Activated CD8-positive, alpha-beta T cell treated with anti-CD3 and anti-CD28 coated beads for 36 hours (primary cell): ENCODE data around the gene SLC39A9. TPM values are rescaled to one million over a fixed set of nuclear protein-coding genes. Genes with fewer than 3 reads are reported as not detected.

Source experiments
- ATAC-seq: fragments of 200-7000 bp; cut with Tn5 transposase; one replicate; pipeline ENCODE4 v1.10.0; 2021; ENCODE audit warnings: mild to moderate bottlenecking, moderate library complexity
- CTCF ChIA-PET: fragments of 350-600 bp; sonication (Branson Sonifier 250); formaldehyde crosslinking; loops from one replicate; lab custom pipeline; 2021; ENCODE audit warnings: antibody characterized with exemption; lab: Charles Lee
- POLR2A ChIA-PET: fragments of 350-600 bp; sonication (Branson Sonifier 250); formaldehyde crosslinking; loops from one replicate; lab custom pipeline; 2021; ENCODE audit warnings: antibody characterized with exemption; lab: Charles Lee
- DNase-seq: peaks from one replicate; pipeline ENCODE4 v3.0.0-alpha.2; 2020
- H3K27ac Mint-ChIP-seq: one replicate; pipeline ENCODE4 v1.8.0; 2021; ENCODE audit warnings: mild to moderate bottlenecking, mixed read lengths
- H3K27me3 Mint-ChIP-seq: one replicate; pipeline ENCODE4 v1.8.0; 2021; ENCODE audit warnings: mixed read lengths
- H3K36me3 Mint-ChIP-seq: one replicate; pipeline ENCODE4 v1.8.0; 2021; ENCODE audit warnings: low read depth, mixed read lengths
- H3K4me1 Mint-ChIP-seq: one replicate; pipeline ENCODE4 v1.8.0; 2021; ENCODE audit warnings: low read depth, mixed read lengths
- H3K4me3 Mint-ChIP-seq: one replicate; pipeline ENCODE4 v1.8.0; 2021; ENCODE audit warnings: mild to moderate bottlenecking, moderate library complexity, mixed read lengths
- H3K9me3 Mint-ChIP-seq: one replicate; pipeline ENCODE4 v1.8.0; 2021; ENCODE audit warnings: mixed read lengths
- intact Hi-C: fragments of 100-400 bp; cut with micrococcal nuclease; formaldehyde crosslinking; loops from one replicate; pipeline ENCODE4 v1.10.0; 2022
- total RNA-seq, 2 experiments: library from RNA; stranded (reverse); gene quantifications; one replicate each; pipeline ENCODE4 v1.2.3, GENCODE V29; 2021
- TF ChIP-seq, protein P1 (sequence below): fragments of 200-600 bp; IDR thresholded peaks from one replicate; pipeline ENCODE4 v1.8.0; 2022; ENCODE audit warnings: antibody characterized with exemption, mild to moderate bottlenecking

Gene SLC39A9
- total RNA-seq, 2 experiments from 2014 or later: 39.2 to 41.3 TPM

DNA sequence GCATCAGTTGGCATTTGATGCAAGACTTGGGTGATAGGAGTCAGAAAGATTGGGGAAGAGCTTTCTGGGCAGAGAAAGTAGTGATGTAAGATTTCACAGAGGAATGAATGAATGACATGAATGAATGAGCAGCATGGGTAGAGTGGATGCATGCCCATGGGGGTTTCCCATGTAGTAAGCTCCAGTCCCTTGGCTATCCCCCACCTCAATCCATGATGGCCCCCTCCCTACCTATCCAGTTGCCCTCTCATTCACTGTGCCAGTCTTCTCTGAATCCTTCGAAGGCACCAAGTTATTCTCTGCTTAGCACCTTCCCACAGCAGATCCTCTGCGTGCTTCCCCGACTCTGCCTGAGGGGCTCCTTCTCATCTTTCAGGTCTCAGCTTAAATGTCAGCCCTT lies 32.4 kb upstream of the SLC39A9 start:
- TF ChIP-seq, protein P1, sequence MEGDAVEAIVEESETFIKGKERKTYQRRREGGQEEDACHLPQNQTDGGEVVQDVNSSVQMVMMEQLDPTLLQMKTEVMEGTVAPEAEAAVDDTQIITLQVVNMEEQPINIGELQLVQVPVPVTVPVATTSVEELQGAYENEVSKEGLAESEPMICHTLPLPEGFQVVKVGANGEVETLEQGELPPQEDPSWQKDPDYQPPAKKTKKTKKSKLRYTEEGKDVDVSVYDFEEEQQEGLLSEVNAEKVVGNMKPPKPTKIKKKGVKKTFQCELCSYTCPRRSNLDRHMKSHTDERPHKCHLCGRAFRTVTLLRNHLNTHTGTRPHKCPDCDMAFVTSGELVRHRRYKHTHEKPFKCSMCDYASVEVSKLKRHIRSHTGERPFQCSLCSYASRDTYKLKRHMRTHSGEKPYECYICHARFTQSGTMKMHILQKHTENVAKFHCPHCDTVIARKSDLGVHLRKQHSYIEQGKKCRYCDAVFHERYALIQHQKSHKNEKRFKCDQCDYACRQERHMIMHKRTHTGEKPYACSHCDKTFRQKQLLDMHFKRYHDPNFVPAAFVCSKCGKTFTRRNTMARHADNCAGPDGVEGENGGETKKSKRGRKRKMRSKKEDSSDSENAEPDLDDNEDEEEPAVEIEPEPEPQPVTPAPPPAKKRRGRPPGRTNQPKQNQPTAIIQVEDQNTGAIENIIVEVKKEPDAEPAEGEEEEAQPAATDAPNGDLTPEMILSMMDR: no peak
- ATAC-seq: no peak
- no peak for DNase-seq
- H3K36me3 Mint-ChIP-seq: no peaks in the 10 kb centered on the region
- no peak overlapping the region for H3K27ac Mint-ChIP-seq
- ChIA-PET CTCF (interaction anchor here (0.9 kb wide), 1 partner anchor 9 kb away, joined by 4 read pairs; no protein-coding TSS in a partner anchor), POLR2A (interaction anchor here (1.3 to 1.7 kb wide), 2 partner anchors 11 to 32 kb away, joined by 4 read pairs; partner anchors contain the start of genes ERH and SLC39A9)
- no peaks in the 10 kb centered on the region for H3K27me3 Mint-ChIP-seq
- no peak overlapping the region for H3K4me3 Mint-ChIP-seq
- H3K9me3 Mint-ChIP-seq: no peaks in the 10 kb centered on the region
- intact Hi-C loops: no loop called here
- peaks cover 2% of the 10 kb centered on the region for H3K4me1 Mint-ChIP-seq

DNA sequence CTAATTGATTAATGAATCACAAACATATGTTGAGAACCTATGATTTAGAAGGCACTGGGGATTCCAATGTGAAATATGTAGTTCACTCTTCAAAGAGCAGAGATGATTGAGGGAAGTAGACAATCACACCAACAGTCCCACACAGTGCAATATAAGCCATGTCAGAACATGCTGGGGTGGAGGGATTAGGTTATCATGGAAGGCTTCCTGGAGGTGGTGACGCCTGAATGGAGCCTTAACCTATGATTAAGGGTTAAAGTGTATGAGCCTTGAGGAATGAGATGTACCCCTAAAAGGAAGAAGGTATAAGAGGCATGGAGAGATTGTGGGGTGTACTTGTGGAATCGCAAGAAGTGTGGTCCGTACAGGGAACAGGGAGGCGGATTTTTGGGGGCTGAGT lies 31.7 kb upstream of the SLC39A9 start:
- DNase-seq (no peak), ATAC-seq (no peak)
- Mint-ChIP-seq H3K36me3 (no peaks in the 10 kb centered on the region), H3K4me1 (no peaks in the 10 kb centered on the region), H3K27ac (peak overlapping the region; percentile 8), H3K27me3 (no peaks in the 10 kb centered on the region), H3K9me3 (no peaks in the 10 kb centered on the region), H3K4me3 (no peak overlapping the region)
- TF ChIP-seq, protein P1: no peak
- ChIA-PET CTCF (interaction anchor here (0.9 kb wide), 1 partner anchor 9 kb away, joined by 4 read pairs; no protein-coding TSS in a partner anchor), POLR2A (no interaction called here)
- intact Hi-C loops: no loop called here

DNA sequence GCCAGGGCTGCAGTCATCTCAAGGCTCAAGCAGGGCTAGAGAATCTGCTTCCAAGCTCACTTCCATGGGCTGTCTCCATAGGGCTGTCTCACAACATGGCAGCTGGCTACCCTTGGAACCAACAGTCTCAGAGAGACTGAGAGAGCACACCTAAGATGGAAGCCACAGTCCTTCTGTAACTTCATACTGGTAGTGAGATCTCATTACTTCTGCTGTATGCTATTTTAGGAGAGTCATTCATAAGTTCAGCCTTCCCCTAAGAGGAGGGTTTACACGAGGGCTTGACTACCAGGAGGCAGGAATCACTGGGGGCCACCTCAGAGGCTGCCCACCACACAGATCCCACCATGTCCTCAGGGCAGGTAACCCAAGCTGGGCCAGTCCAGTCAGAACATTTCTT lies 30.1 kb upstream of the SLC39A9 start:
- H3K9me3 Mint-ChIP-seq: no peaks in the 10 kb centered on the region
- POLR2A ChIA-PET: interaction anchor here (1.6 kb wide), 1 partner anchor 30 kb away, joined by 7 read pairs; the partner anchor contains the start of genes ERH and SLC39A9

DNA sequence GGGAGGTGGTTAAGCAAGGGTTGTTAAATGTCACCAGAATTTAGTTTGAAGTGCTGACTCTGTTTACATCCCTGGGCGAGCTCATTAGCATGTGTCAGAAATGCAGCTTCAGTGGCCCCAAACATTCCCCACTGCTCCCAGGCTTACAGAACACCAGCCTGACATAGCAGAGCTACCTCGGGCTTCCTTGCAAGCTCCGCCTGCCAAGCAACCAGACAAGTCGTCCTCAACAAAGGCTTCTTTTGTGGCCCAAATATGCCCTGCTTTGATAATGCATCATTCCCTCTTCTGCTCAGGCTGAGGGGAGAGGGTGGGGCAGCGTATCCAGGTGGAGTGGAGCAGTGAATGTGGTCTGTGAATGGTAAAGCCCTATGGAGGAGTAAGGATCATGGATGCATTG lies 28.4 kb upstream of the SLC39A9 start:
- ChIA-PET POLR2A (no interaction called here), CTCF (interaction anchor here (1.6 to 2.5 kb wide), 2 partner anchors 9 to 90 kb away, joined by 4 to 7 read pairs; no protein-coding TSS in a partner anchor)
- TF ChIP-seq, protein P1: no peak
- intact Hi-C loops: no loop called here
- Mint-ChIP-seq H3K4me3 (no peak overlapping the region), H3K36me3 (peaks cover 15% of the 10 kb centered on the region), H3K9me3 (no peaks in the 10 kb centered on the region), H3K4me1 (peaks cover 20% of the 10 kb centered on the region), H3K27ac (no peak overlapping the region), H3K27me3 (no peaks in the 10 kb centered on the region)
- DNase-seq (no peak), ATAC-seq (no peak)

More for the DNA sequence above, 30.1 kb upstream of the SLC39A9 start:
- Mint-ChIP-seq H3K36me3 (peaks cover 10% of the 10 kb centered on the region), H3K4me1 (peaks cover 8% of the 10 kb centered on the region), H3K4me3 (no peak overlapping the region), H3K27ac (no peak overlapping the region), H3K27me3 (no peaks in the 10 kb centered on the region)
- intact Hi-C loops: no loop called here
- no peak for DNase-seq
- CTCF ChIA-PET: interaction anchor here (2.5 kb wide), 1 partner anchor 91 kb away, joined by 7 read pairs; no protein-coding TSS in a partner anchor
- TF ChIP-seq, protein P1: no peak
- no peak for ATAC-seq

DNA sequence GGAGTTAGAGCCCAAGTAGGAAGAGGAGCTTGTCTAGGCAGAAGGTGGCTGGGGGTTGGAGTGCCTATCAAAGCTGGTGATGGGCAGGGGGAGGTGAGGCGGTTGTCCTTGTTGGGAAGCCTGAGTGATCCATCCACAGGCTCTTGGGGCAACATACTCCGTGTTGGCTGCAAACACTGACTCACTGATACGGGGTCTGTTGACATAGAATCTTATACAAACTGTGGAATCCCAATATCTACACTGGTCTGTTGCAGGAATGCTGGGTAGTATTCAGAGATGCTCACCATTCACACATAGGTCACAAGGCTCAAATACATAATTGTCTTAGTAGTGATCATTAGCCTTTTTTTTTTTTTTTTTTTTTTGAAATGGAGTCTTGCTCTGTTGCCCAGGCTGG lies 26.3 kb upstream of the SLC39A9 start:
- no peak for DNase-seq
- TF ChIP-seq, protein P1: no peak
- Mint-ChIP-seq H3K27me3 (no peaks in the 10 kb centered on the region), H3K27ac (no peak overlapping the region), H3K9me3 (peaks cover 7% of the 10 kb centered on the region), H3K4me1 (peaks cover 20% of the 10 kb centered on the region), H3K4me3 (no peak overlapping the region), H3K36me3 (peaks cover 35% of the 10 kb centered on the region)
- intact Hi-C loops: no loop called here
- POLR2A ChIA-PET: interaction anchor here (2.5 kb wide), 1 partner anchor 9 kb away, joined by 14 read pairs; no protein-coding TSS in a partner anchor
- no peak for ATAC-seq
- CTCF ChIA-PET: interaction anchor here (1.6 kb wide), 1 partner anchor 129 kb away, joined by 6 read pairs; no protein-coding TSS in a partner anchor
